Measurements from ENCODE around the gene BAIAP2L1.
"Not testable (repeated sequence)": the region's sequence is repeated elsewhere in the genome, so short reads cannot be mapped to it uniquely, and the experiment has no call there.

Gene BAIAP2L1

DNA sequence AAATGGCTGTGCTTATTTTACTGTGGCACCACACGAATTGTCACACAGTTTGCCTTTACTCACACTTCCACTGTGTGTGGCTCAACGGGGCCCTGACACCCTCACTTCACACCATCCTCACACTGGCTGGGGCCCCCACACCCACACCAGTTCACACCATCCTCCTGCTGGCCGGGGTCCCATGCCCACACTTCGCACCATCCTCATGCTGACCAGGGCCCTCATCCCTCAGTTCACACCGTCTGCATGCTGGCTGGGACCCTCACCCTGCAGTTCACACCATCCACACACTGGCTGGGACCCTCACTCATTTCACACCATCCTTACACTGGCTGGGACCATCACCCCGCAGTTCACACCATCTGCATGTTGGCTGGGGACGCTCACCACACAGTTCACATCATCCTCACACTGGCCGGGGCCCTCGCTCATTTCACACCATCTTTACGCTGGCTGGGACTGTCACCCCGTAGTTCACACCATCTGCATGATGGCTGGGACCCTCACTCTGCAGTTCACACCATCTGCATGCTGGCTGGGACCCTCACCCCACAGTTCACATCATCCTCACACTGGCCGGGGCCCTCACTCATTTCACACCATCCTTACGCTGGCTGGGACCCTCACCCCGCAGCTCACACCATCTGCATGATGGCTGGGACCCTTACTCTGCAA, 83.4 kb downstream of the BAIAP2L1 start:
- DNase-seq = no peak

DNA sequence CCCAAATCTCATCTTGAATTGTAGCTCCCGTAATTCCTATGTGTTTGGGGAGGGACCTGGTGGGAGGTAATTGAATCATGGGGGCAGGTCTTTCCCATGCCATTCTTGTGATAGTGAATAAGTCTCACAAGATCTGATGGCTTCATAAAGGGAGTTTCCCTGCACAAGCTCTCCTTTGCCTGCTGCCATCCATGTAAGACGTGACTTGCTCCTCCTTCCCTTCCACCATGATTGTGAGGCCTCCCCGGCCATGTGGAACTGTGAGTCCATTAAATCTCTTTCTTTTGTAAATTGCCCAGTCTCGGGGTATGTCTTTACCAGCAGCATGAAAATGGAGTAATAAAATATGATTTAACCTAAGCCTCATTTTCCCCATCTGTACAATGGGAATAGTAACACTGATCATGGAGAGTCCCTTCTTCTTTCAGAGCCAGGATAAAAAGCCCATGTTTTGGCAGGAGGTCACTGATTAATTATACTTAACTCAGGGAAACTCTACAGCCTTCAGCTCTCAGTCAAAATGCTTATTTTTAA, 84.8 kb downstream of the BAIAP2L1 start:
- not testable (repeated sequence) for DNase-seq

GRCh38 chr7:98315318-98315993, 85.4 kb downstream of the BAIAP2L1 start:
- DNase-seq = no peak

DNA sequence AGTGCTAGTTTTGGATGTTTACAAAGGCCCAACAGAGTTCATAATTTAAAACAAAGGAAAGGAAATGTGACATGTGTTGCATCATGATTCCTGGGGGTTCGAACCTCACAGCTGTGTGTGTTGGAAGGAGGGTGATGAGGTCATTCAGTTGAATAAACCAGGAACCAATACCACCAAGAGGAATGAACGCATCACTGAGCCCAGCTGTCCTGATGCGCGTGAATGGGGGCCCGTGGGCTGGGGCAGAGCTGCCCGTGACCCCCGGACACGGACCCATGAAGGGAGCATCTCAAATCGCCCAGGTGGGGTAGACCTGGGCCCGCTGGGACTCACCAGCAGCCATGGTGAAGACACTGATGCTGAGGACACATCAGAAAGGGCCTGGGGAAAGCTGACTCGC, 86.4 kb downstream of the BAIAP2L1 start:
- no peak for DNase-seq

DNA sequence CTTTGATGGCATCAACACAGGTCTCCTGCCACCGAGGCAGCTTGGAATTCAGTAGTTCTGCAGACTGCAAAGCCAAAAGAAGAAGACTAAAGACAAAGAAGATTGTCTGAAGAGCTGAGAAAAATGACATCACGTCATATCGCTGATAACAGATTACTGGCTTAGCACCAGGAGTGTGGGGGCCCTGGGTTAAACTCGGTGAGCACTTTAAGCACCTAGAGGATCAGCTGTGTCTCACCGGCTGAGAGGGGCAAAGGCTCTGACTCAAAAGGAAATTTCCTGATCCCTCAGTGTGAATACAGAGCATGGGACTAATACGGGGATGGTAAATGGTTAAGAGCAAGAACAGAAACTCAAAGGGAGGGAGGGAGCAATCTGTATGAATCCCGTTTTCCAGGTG, 88.7 kb downstream of the BAIAP2L1 start:
- DNase-seq = no peak

GRCh38 chr7:98309566-98309965, 91.3 kb downstream of the BAIAP2L1 start:
- no peak for DNase-seq

- DNase-seq = no peak
Observed at GRCh38 chr7:98307971-98308466, 92.9 kb downstream of the BAIAP2L1 start.

DNA sequence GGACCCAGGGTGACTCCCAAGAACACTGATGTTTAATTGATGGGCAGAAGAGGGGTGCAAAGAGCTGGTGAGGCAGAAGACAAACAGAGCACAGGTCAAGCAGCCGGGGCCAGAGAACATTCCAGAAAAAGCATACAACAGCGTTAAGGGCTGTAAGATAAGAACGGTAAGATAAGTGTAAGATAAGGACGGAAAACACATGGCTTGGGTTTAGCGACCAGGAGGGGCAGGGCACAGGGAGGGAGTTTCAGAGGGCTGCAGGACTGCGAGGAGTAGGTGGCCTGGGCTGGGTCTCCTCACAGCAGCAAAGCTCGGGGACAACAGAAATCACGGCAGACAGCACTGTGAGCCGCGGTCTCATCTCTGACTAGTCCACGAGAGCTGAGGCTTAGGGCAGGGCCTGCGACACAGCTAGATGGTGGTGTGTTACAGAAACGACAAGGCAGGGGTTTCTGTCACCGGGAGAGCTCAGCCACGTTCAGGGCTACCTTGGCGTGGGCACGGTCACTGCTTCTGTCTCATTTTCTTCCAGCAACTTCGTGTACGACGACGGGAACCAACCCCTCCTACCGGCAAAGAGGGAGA, 94.8 kb downstream of the BAIAP2L1 start:
- no peak for DNase-seq

- no peak for DNase-seq
Observed at GRCh38 chr7:98303906-98304305, 97.0 kb downstream of the BAIAP2L1 start.

DNA sequence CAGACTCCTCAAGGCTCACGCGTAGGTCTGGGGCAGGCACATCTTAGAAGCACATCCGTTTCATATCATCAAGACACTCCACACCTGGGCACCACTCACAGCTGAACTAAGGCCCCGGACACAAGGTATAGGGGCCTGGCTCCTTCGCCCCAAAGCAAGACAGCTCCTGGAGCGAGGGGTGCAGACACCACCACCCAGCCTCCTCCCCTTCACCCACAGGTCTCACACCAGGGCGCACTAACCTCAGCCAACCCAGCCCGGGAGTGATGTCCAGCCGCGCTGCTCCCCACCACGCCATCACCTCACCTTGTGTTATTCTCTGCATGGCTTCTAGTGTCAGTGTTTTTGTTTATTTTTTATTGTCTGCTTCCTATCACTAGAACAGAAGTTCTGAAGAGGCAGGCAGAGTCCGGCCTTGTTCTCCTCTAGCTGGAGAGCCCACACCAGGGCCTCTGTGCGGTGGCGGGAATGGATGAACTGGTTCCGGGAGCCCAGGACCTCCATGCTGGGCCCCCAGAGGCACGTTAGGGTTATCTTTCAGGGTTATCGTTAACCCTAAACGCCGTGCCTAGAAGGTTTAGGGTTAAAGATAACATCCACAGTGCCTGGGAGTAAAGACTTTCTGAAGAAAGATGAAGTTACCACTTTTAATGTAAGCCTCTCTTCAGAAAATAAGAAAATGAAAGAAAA, 97.6 kb downstream of the BAIAP2L1 start:
- DNase-seq = no peak

DNA sequence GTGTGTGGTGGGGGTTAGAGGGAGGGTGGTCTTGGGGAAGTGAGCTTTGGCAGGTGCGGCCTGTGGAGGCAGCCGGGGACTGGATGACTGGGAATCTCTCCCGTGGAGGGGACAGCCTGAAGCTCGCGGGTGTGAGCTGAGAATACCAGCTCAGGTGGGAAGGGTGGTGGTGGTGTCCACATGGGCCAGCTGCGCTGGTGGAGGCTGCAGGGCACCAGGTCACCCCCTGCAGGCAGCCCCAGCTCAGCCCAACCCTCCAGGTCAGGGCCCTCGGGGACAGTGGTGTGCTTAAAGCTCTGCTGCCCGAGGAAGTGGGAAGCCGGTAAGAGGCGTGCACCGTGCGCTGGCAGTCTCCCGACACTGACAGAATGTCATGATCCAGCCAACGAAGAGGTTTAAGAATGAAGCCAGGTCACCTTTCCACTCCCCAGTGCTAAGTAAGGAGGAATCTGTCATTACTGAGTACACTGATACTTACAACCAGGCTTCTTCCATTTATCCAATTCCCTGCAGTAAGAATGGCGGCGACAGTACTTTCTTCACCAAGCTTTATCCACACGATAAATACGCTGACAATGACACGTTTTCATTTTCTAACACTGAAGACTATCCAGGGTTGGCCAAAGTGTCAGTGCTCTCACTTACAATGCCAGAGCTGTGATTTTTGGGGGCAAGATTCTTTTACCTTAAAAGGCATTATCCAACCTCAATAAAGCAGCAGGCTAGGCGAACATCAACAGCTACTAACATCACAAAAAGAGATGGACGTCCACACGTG, 99.0 kb downstream of the BAIAP2L1 start:
- no peak for DNase-seq

DNA sequence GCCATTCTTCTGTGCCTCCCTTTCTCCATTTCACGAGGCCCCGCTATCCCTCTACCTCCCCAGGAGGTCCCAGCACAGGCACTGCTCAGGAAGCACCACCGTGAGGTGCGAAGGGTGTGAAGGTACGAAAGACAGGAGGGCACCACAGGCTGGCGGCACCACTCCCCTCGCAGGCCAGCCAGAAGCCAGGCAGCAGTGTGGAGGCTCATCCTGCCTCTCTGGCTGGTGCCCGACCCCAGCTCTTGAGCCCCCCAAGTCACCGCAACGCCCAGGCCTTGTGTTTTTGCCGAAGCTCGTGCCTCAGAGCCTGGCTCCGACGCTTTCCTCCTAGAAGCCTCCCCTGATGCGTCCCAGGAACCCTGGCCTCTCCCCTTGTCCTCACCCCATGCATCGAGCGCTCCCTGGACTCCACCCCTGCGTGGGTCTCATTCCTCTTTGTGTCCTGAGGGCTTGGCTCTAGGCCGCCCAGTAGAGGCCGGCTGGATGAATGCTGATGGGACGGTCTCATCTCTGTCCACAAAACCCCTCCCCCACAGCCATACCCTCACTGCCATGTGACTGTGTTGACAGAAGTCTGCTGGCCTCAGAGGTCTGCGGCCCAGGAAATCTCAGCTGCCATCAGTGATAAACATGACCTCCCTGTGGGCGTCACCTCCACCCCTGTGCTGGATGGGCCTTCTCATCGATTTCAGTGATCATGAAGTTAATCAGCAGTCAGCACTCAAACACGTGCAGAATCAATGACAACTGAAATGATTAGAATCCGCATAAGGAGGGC, 100.1 kb downstream of the BAIAP2L1 start:
- DNase-seq = no peak

GRCh38 chr7:98297626-98298286, 103.1 kb downstream of the BAIAP2L1 start:
- DNase-seq = no peak

GRCh38 chr7:98296833-98297232, 104.1 kb downstream of the BAIAP2L1 start:
- no peak for DNase-seq

GRCh38 chr7:98295467-98296192, 105.3 kb downstream of the BAIAP2L1 start:
- no peak for DNase-seq

DNA sequence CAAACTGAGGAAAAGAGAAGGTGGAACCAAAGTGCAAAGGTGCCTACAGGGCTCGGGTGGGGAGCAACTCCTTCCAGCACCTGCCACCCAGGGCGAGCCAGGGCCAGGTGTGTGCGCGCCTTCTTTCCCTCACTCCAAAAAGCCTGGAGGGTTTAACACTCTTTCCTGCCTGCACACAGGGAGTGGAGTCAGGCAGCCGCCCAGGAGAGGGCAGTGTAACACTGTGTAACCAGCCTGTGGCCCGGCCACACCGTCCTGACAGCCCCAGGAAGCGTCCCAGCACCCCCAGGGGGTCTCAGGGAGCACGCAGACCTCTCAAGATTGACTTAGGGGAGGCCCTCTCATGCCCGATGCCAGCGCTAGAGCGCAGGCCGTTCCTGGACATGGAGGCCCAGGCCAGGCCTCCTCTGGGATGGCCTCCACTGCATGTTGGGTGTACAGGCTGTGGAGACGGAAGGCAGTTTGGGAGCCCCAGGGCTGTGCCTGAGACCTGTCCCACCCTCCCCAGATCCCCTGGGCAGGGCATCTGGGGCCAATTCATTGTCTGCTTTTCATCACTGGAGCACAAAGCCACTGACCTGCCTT, 106.0 kb downstream of the BAIAP2L1 start:
- DNase-seq = peak; percentile 26

DNA sequence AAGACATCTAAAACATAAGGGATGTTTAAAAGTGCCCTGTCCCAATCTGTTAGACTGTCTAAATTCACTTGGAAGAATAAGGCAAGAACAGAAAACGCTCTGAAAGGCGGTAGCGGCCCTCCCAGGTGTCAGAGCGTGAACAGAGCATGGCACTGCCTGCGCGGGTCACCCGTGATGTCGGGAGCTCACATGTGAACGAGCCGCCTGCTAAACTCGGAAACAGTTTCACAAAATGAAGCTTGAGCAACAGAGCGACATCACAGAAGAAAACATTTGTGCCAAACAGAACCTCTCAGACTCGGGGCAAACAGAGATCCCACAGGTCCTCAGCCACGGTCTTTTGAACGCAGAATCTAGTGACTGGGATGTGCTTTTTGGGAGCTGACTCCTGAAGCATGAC, 106.6 kb downstream of the BAIAP2L1 start:
- no peak for DNase-seq

DNA sequence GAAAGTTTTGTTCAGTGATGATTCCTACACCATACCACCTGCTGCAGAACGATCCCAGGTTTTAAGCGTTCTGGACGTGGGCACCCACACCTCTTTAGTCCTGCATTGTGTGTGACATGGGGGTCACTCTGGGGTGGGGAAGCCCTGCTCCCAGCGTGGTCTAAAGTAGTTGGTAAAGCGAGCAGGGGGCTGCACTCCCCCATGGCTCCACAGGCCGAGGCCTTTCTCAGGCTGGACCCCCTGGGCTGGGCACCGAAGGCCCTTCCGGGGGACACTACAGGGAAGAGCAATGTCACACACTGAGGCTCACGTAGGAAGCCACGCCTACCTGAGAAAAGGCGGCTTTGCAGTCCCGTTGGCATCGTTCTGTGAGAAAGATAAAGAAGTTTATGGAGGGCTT, 107.1 kb downstream of the BAIAP2L1 start:
- DNase-seq = no peak

GRCh38 chr7:98293265-98293664, 107.6 kb downstream of the BAIAP2L1 start:
- no peak for DNase-seq

DNA sequence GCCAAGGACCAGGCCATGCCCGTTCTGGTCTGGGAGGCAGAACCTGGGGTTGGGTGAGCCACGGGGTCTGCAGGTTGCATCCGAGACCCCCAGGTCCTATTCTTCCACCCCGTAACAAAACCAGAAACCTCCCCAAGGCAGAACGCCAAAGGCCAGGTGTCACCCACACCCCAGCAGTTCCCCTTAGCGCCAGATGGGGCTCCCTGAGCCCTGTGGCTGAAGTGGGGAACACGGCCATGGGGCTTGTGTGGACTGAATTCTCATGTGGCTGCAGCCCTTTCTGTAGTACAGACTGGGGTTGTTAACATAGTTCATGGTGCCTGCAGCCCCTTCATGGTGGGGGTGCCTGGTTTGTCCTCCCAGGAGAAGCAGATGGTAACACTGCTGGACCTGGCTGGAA, 109.2 kb downstream of the BAIAP2L1 start:
- no peak for DNase-seq

All from CD4-positive, alpha-beta T cell treated with Interleukin-6 for 4 hours (primary cell).